ENCODE measurements around the gene ATRIP. TPM values are rescaled to one million over a fixed set of nuclear protein-coding genes. Genes with fewer than 3 reads are reported as not detected.

Gene ATRIP
- total and polyA plus RNA-seq, 4 experiments from 2014 or later = 11.3 to 15.4 (median 15.1) TPM

DNA sequence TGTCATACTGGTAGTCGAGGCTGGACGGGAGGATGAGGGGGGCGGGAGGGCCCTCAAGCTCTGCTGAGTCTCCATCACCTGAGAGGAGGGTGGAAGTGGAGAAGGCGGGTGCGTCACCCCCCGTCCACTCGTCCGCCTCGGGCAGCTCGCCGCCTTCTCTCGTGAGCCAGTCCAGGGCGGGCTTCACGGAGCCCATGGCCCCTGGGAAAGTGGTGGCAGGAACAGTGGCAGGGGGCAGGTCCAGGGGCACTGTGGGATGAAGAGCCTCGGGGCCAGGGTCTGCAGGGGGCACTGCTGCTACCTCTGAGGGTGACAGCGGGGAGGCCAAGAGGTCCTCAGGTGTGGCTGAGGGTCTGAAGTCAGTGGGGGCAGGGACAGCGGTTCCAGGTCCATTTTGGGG lies 26.9 kb upstream of the ATRIP start:
- no peak overlapping the region for H3K4me3 Mint-ChIP-seq
- Histone ChIP-seq H3K27me3 (ENCODE audit: insufficient read depth, low read length) (no peaks in the 10 kb centered on the region), H3K9me3 (ENCODE audit: control insufficient read depth in 1 of 2, low read length in 2 of 2) (no peaks in the 10 kb centered on the region), H3K4me3 (ENCODE audit: low read length in 2 of 2) (no peak overlapping the region), H3K27ac (ENCODE audit: low read depth, low read length) (no peak overlapping the region), H3K4me1 (ENCODE audit: insufficient read depth, low read length) (no peaks in the 10 kb centered on the region), H3K36me3 (ENCODE audit: insufficient read depth, low read length) (no peaks in the 10 kb centered on the region)
- no peaks in the 10 kb centered on the region for H3K36me3 Mint-ChIP-seq
- intact Hi-C loops (cut with micrococcal nuclease) = no loop called here
- H3K9me3 Mint-ChIP-seq = no peaks in the 10 kb centered on the region
- POLR2A ChIA-PET (ENCODE audit: partially characterized antibody) = no interaction called here
- H3K27ac Mint-ChIP-seq = no peak overlapping the region
- CTCF ChIA-PET (ENCODE audit: partially characterized antibody) = interaction anchor here (1.1 to 1.5 kb wide), 2 partner anchors 14 to 17 kb away, joined by 5 read pairs; no protein-coding TSS in a partner anchor
- no peak for DNase-seq
- peaks cover 0 to 1% (median 0%) of the 10 kb centered on the region in 4 donors for H3K4me1 Mint-ChIP-seq
- H3K27me3 Mint-ChIP-seq = no peaks in the 10 kb centered on the region

DNA sequence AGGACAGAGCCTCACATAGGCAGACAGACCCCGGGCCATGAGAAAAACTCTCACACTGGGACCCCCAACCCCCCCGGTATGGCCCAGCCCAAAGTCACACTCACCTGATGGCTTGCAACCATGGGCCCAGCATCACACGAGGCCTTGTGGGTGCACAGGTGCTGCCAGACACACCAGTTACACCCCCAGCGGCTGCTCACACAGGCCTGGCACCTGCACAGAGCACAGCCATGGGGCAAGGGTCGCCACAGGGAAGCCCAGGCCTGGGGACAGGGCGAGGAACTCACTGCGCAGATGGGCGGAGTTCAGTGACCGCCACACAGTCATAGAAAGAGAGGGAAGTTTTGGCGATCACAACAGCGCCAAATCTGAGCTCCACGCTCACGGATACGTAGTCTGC lies 26.0 kb upstream of the ATRIP start:
- H3K27me3 Mint-ChIP-seq = no peaks in the 10 kb centered on the region
- no peak overlapping the region for H3K27ac Mint-ChIP-seq

GRCh38 chr3:48422272-48422671 lies 24.3 kb upstream of the ATRIP start:
- no peaks in the 10 kb centered on the region for H3K36me3 ChIP-seq (ENCODE audit: insufficient read depth, low read length)
- ChIA-PET CTCF (ENCODE audit: partially characterized antibody) (interaction anchor here (1.1 to 4.1 kb wide), 2 partner anchors 14 to 22 kb away, joined by 4 to 31 read pairs; no protein-coding TSS in a partner anchor), POLR2A (ENCODE audit: partially characterized antibody) (no interaction called here)
- no peaks in the 10 kb centered on the region for H3K27me3 ChIP-seq (ENCODE audit: insufficient read depth, low read length)
- H3K27ac ChIP-seq (ENCODE audit: low read depth, low read length) = no peak overlapping the region
- H3K9me3 ChIP-seq (ENCODE audit: control insufficient read depth in 1 of 2, low read length in 2 of 2) = no peaks in the 10 kb centered on the region
- Mint-ChIP-seq H3K4me1 (peaks cover 0 to 1% (median 0%) of the 10 kb centered on the region in 4 donors), H3K4me3 (no peak overlapping the region), H3K27me3 (no peaks in the 10 kb centered on the region), H3K36me3 (no peaks in the 10 kb centered on the region), H3K27ac (no peak overlapping the region), H3K9me3 (no peaks in the 10 kb centered on the region)
- intact Hi-C loops (cut with micrococcal nuclease) = no loop called here
- H3K4me3 ChIP-seq (ENCODE audit: low read length in 2 of 2) = no peak overlapping the region
- DNase-seq = no peak
- no peaks in the 10 kb centered on the region for H3K4me1 ChIP-seq (ENCODE audit: insufficient read depth, low read length)

More for the DNA sequence above, 26.0 kb upstream of the ATRIP start:
- no peaks in the 10 kb centered on the region for H3K27me3 ChIP-seq (ENCODE audit: insufficient read depth, low read length)
- Mint-ChIP-seq H3K4me3 (no peak overlapping the region), H3K36me3 (no peaks in the 10 kb centered on the region), H3K9me3 (no peaks in the 10 kb centered on the region), H3K4me1 (peaks cover 0 to 1% (median 0%) of the 10 kb centered on the region in 4 donors)
- CTCF ChIA-PET (ENCODE audit: partially characterized antibody) = interaction anchor here (4.1 kb wide), 1 partner anchor 16 kb away, joined by 31 read pairs; no protein-coding TSS in a partner anchor
- no peaks in the 10 kb centered on the region for H3K4me1 ChIP-seq (ENCODE audit: insufficient read depth, low read length)
- no peaks in the 10 kb centered on the region for H3K36me3 ChIP-seq (ENCODE audit: insufficient read depth, low read length)
- no peak overlapping the region for H3K27ac ChIP-seq (ENCODE audit: low read depth, low read length)
- POLR2A ChIA-PET (ENCODE audit: partially characterized antibody) = no interaction called here
- no peak for DNase-seq
- no peaks in the 10 kb centered on the region for H3K9me3 ChIP-seq (ENCODE audit: control insufficient read depth in 1 of 2, low read length in 2 of 2)
- intact Hi-C loops (cut with micrococcal nuclease) = no loop called here
- no peak overlapping the region for H3K4me3 ChIP-seq (ENCODE audit: low read length in 2 of 2)

DNA sequence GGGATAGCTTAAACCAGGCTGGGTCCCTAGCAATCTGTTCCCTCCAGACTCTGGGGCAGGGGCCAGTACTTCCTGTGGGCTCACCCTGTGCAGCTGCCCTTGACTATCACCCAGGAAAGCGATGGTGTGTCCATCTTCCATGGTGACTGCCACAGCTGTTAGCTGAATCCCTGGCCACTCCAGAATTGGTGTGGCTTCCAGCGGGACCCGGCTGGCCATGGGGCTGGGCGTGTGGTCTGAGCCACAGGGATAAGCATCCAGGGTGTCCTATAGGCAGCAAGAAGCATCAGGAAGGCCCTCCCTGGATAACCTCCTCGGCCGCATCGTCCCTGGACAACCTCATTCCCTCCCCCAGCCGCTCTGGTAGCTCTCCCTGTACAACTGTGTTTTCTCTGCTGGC lies 23.9 kb upstream of the ATRIP start:
- Histone ChIP-seq H3K9me3 (ENCODE audit: control insufficient read depth in 1 of 2, low read length in 2 of 2) (no peaks in the 10 kb centered on the region), H3K27ac (ENCODE audit: low read depth, low read length) (no peak overlapping the region), H3K27me3 (ENCODE audit: insufficient read depth, low read length) (no peaks in the 10 kb centered on the region), H3K36me3 (ENCODE audit: insufficient read depth, low read length) (no peaks in the 10 kb centered on the region), H3K4me3 (ENCODE audit: low read length in 2 of 2) (no peak overlapping the region), H3K4me1 (ENCODE audit: insufficient read depth, low read length) (no peaks in the 10 kb centered on the region)
- peak overlapping the region in 2 of 7 donors; percentile 4 to 64 for H3K27ac Mint-ChIP-seq
- intact Hi-C loops (cut with micrococcal nuclease) = no loop called here
- H3K4me1 Mint-ChIP-seq = peaks cover 0 to 1% (median 0%) of the 10 kb centered on the region in 4 donors
- DNase-seq = no peak
- ChIA-PET CTCF (ENCODE audit: partially characterized antibody) (interaction anchor here (1.1 to 4.1 kb wide), 2 partner anchors 14 to 22 kb away, joined by 4 to 31 read pairs; no protein-coding TSS in a partner anchor), POLR2A (ENCODE audit: partially characterized antibody) (no interaction called here)
- H3K9me3 Mint-ChIP-seq = no peaks in the 10 kb centered on the region
- no peaks in the 10 kb centered on the region for H3K27me3 Mint-ChIP-seq
- H3K4me3 Mint-ChIP-seq = no peak overlapping the region
- no peaks in the 10 kb centered on the region for H3K36me3 Mint-ChIP-seq

GRCh38 chr3:48423241-48423882 lies 23.2 kb upstream of the ATRIP start:
- Histone ChIP-seq H3K27ac (ENCODE audit: low read depth, low read length) (no peak overlapping the region), H3K36me3 (ENCODE audit: insufficient read depth, low read length) (no peaks in the 10 kb centered on the region), H3K4me1 (ENCODE audit: insufficient read depth, low read length) (no peaks in the 10 kb centered on the region), H3K27me3 (ENCODE audit: insufficient read depth, low read length) (no peaks in the 10 kb centered on the region), H3K9me3 (ENCODE audit: control insufficient read depth in 1 of 2, low read length in 2 of 2) (no peaks in the 10 kb centered on the region), H3K4me3 (ENCODE audit: low read length in 2 of 2) (no peak overlapping the region)
- no peaks in the 10 kb centered on the region for H3K36me3 Mint-ChIP-seq
- peak overlapping the region in 2 of 7 donors; percentile 4 to 48 for H3K27ac Mint-ChIP-seq
- POLR2A ChIA-PET (ENCODE audit: partially characterized antibody) = interaction anchor here (1.1 kb wide), 1 partner anchor 81 kb away, joined by 5 read pairs; the partner anchor contains the start of gene SHISA5
- H3K9me3 Mint-ChIP-seq = no peaks in the 10 kb centered on the region
- CTCF ChIA-PET (ENCODE audit: partially characterized antibody) = interaction anchor here (4.1 kb wide), 1 partner anchor 13 kb away, joined by 31 read pairs; no protein-coding TSS in a partner anchor
- no peaks in the 10 kb centered on the region for H3K27me3 Mint-ChIP-seq
- intact Hi-C loops (cut with micrococcal nuclease) = no loop called here
- no peak for DNase-seq
- peaks cover 0 to 3% (median 0%) of the 10 kb centered on the region in 4 donors for H3K4me1 Mint-ChIP-seq
- H3K4me3 Mint-ChIP-seq = no peak overlapping the region

DNA sequence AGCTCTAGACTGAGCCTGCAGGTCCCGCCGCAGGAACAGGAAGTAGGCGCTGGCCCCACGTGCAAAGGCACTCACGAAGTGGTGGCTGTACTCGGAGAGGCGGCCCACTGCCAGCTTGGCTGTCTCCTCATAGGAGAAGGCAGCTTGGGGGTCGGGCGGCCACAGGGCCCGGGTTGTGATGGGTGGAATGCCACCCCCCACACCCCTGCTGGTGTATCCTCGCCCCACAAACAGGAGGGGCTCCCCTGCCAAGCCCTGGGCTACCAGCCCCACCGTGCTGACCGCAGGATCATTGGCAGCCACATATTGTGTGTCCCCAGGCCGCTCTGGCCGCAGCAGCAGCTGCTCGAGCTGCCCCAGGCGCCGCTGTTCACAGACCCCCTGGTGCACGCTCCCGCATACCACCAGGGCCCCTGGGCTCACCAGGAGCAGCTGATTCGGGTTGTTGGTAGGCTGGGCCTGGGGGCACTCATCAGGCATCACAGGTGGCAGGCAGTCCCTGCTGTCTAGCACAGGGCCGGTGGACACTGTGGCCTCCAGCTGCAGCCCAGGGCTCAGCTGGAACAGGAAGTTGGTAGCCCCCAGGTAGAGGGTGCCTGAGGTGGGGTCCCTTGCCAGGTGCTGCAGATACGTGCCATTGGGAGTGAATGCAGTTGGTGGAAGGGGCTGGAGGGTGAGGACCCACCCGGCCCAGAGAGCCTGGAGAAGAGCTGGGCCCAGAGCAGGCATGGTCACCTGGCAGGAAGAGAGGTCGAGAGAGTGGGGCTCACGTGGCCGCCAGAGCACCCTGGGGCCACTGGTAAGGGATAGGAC lies 22.4 kb upstream of the ATRIP start:
- H3K9me3 ChIP-seq (ENCODE audit: control insufficient read depth in 1 of 2, low read length in 2 of 2) = no peaks in the 10 kb centered on the region
- H3K27ac ChIP-seq (ENCODE audit: low read depth, low read length) = no peak overlapping the region
- no peaks in the 10 kb centered on the region for H3K27me3 ChIP-seq (ENCODE audit: insufficient read depth, low read length)
- H3K27ac Mint-ChIP-seq = no peak overlapping the region
- H3K4me1 Mint-ChIP-seq = peaks cover 0 to 3% (median 0%) of the 10 kb centered on the region in 4 donors
- no peaks in the 10 kb centered on the region for H3K36me3 Mint-ChIP-seq
- H3K4me1 ChIP-seq (ENCODE audit: insufficient read depth, low read length) = no peaks in the 10 kb centered on the region
- DNase-seq = no peak
- intact Hi-C loops (cut with micrococcal nuclease) = no loop called here
- no peaks in the 10 kb centered on the region for H3K9me3 Mint-ChIP-seq
- ChIA-PET CTCF (ENCODE audit: partially characterized antibody) (interaction anchor here (1.0 to 4.1 kb wide), 3 partner anchors 12 to 24 kb away, joined by 4 to 31 read pairs (median 4); no protein-coding TSS in a partner anchor), POLR2A (ENCODE audit: partially characterized antibody) (interaction anchor here (1.1 kb wide), 1 partner anchor 80 kb away, joined by 5 read pairs; the partner anchor contains the start of gene SHISA5)
- H3K4me3 ChIP-seq (ENCODE audit: low read length in 2 of 2) = no peak overlapping the region
- H3K36me3 ChIP-seq (ENCODE audit: insufficient read depth, low read length) = no peaks in the 10 kb centered on the region
- H3K27me3 Mint-ChIP-seq = no peaks in the 10 kb centered on the region
- no peak overlapping the region for H3K4me3 Mint-ChIP-seq

DNA sequence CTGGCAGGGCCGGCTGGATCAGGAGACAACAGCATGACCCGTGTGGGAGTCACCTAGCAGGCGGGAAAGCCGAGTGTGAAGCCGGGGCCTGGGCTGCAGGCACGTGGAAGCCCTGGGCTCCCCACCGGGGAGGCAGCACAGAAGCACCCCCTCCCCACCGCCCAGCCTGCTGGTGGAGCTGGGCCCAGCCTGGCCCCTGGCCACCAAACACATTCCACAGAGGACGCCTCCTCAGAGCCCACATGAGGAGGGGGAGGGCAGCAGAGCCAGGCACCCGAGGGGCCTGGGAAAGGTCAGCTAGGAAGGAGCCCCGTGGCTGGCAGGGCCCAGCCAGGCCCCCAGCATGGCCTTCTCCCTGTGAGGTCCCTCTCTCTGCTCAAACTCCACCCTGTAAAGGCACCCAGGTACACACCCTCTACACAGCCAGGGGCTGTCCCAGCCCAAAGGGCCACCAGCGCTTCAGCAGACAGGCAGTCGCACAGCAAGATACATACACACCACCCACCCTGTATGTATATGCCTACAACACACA lies 21.2 kb upstream of the ATRIP start:
- no peak overlapping the region for H3K4me3 ChIP-seq (ENCODE audit: low read length in 2 of 2)
- H3K27ac Mint-ChIP-seq = peak overlapping the region in 1 of 7 donors; percentile 8
- no peaks in the 10 kb centered on the region for H3K27me3 ChIP-seq (ENCODE audit: insufficient read depth, low read length)
- no peak overlapping the region for H3K4me3 Mint-ChIP-seq
- no peak for DNase-seq
- intact Hi-C loops (cut with micrococcal nuclease) = no loop called here
- H3K27me3 Mint-ChIP-seq = no peaks in the 10 kb centered on the region
- H3K4me1 ChIP-seq (ENCODE audit: insufficient read depth, low read length) = peaks cover 7% of the 10 kb centered on the region
- no peak overlapping the region for H3K27ac ChIP-seq (ENCODE audit: low read depth, low read length)
- H3K36me3 ChIP-seq (ENCODE audit: insufficient read depth, low read length) = no peaks in the 10 kb centered on the region
- H3K36me3 Mint-ChIP-seq = no peaks in the 10 kb centered on the region
- no peaks in the 10 kb centered on the region for H3K9me3 Mint-ChIP-seq
- H3K4me1 Mint-ChIP-seq = peaks cover under 1 to 6% (median 4%) of the 10 kb centered on the region in 4 donors
- ChIA-PET POLR2A (ENCODE audit: partially characterized antibody) (no interaction called here), CTCF (ENCODE audit: partially characterized antibody) (interaction anchor here (1.0 to 1.9 kb wide), 2 partner anchors 11 to 25 kb away, joined by 4 read pairs; no protein-coding TSS in a partner anchor)
- no peaks in the 10 kb centered on the region for H3K9me3 ChIP-seq (ENCODE audit: control insufficient read depth in 1 of 2, low read length in 2 of 2)

Measured in CD4-positive, alpha-beta memory T cell (primary cell).